Measurements from ENCODE around the gene LPIN3. TPM values are rescaled to one million over a fixed set of nuclear protein-coding genes. Genes with fewer than 3 reads are reported as not detected.

Gene LPIN3
- total RNA-seq, 6 experiments from 2014 or later, result 11.9 to 14.2 (median 13.2) TPM

GRCh38 chr20:41380551-41381193 lies 40.1 kb downstream of the LPIN3 start:
- H3K9me3 Mint-ChIP-seq, result no peaks in the 10 kb centered on the region
- H3K27ac Mint-ChIP-seq, result no peak overlapping the region
- H3K4me3 Mint-ChIP-seq, result no peak overlapping the region
- peaks cover 37% of the 10 kb centered on the region for H3K27me3 Mint-ChIP-seq (ENCODE audit: insufficient read depth)
- no peak for DNase-seq
- H3K4me1 Mint-ChIP-seq (ENCODE audit: low read depth), result no peaks in the 10 kb centered on the region; the same call in 1 of the 2 replicates
- no peaks in the 10 kb centered on the region for H3K36me3 Mint-ChIP-seq (ENCODE audit: low read depth)
- TF ChIP-seq, protein P1, sequence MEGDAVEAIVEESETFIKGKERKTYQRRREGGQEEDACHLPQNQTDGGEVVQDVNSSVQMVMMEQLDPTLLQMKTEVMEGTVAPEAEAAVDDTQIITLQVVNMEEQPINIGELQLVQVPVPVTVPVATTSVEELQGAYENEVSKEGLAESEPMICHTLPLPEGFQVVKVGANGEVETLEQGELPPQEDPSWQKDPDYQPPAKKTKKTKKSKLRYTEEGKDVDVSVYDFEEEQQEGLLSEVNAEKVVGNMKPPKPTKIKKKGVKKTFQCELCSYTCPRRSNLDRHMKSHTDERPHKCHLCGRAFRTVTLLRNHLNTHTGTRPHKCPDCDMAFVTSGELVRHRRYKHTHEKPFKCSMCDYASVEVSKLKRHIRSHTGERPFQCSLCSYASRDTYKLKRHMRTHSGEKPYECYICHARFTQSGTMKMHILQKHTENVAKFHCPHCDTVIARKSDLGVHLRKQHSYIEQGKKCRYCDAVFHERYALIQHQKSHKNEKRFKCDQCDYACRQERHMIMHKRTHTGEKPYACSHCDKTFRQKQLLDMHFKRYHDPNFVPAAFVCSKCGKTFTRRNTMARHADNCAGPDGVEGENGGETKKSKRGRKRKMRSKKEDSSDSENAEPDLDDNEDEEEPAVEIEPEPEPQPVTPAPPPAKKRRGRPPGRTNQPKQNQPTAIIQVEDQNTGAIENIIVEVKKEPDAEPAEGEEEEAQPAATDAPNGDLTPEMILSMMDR (IDR thresholded peaks at IDR 0.05), result no peak

- H3K36me3 Mint-ChIP-seq (ENCODE audit: low read depth), result no peaks in the 10 kb centered on the region
- peaks cover 25% of the 10 kb centered on the region for H3K27me3 Mint-ChIP-seq (ENCODE audit: insufficient read depth)
- H3K9me3 Mint-ChIP-seq, result no peaks in the 10 kb centered on the region
- H3K4me3 Mint-ChIP-seq, result no peak overlapping the region
- no peak overlapping the region for H3K27ac Mint-ChIP-seq
- no peak for DNase-seq
- H3K4me1 Mint-ChIP-seq (ENCODE audit: low read depth), result peaks cover 10% of the 10 kb centered on the region
- TF ChIP-seq, protein P1 (IDR thresholded peaks at IDR 0.05), result no peak
Observed at GRCh38 chr20:41382791-41383305, 42.2 kb downstream of the LPIN3 start.

DNA sequence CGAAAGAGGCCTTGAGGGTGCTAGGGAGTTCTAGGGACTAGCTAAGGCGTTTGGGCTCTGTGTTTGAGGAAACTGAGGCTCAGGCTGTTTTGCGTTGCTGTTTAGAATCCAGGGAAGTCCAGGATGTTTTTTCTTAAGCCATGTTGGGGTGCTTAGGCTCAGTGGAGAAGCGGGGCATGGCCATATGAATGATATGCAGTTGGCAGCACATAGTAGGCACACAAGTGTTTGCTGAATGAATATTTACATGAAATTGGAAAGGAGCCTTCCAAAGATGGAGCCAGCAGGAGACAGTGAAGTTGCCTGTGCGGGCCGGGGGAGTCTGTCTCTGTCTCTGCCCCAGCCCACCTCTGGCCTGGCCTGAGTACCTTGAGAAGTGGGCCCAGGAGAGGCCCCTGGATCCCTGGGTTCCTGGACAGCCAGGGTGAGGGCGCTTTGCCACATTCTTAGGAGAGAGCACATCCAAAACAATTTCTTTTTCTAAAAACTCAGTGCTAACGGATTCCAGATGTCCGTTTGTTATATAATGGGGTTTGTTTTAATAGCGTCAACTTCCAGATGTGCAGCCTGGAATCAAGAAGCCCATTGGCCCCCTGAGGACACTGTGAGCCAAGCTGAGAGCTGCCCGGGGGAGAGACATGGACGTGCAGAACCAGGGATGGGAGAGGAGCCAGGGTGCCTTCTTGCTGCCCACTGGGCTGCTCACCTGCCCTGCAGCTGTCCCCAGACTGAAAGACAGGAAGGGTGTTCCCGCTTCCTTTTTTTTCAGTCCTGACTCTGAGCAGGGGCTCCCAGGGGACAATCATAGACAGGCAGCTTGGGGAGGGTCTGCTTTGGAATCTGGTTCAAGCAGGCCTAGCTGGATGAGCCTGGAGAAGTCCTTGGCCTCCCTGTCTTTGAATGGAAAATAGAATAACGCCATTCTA lies 46.1 kb downstream of the LPIN3 start:
- H3K36me3 Mint-ChIP-seq (ENCODE audit: low read depth), result no peaks in the 10 kb centered on the region
- H3K4me1 Mint-ChIP-seq (ENCODE audit: low read depth), result peaks cover 14% of the 10 kb centered on the region
- TF ChIP-seq, protein P1 (IDR thresholded peaks at IDR 0.05), result no peak
- no peak overlapping the region for H3K4me3 Mint-ChIP-seq
- H3K27me3 Mint-ChIP-seq (ENCODE audit: insufficient read depth), result peaks cover 18% of the 10 kb centered on the region
- DNase-seq, result no peak
- H3K27ac Mint-ChIP-seq, result no peak overlapping the region
- H3K9me3 Mint-ChIP-seq, result no peaks in the 10 kb centered on the region

DNA sequence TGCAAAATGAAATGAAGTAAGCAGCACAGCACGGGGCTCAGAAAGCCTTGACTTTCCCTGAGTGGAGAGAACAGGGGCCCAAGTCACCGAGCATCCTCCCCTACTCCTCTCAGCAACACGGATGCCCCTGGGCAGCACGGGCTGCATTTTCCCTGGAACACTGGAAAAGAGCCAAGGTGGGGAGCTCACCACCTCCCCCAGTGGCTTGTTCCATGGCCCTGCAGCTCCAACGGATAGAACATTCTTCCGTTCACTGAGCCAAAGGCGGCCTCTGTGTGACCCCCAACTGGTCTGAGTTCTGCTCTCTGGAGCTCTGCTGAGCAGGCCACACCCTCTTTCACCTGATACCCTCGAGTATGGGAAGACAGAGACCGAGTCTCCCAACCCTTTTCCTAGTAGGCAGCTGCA lies 46.8 kb downstream of the LPIN3 start:
- Mint-ChIP-seq H3K27ac (no peak overlapping the region), H3K36me3 (ENCODE audit: low read depth) (no peaks in the 10 kb centered on the region), H3K4me1 (ENCODE audit: low read depth) (peaks cover 19% of the 10 kb centered on the region), H3K9me3 (no peaks in the 10 kb centered on the region), H3K4me3 (no peak overlapping the region), H3K27me3 (ENCODE audit: insufficient read depth) (peaks cover 17% of the 10 kb centered on the region)
- TF ChIP-seq, protein P1 (IDR thresholded peaks at IDR 0.05), result no peak
- no peak for DNase-seq

- DNase-seq, result no peak
- H3K36me3 Mint-ChIP-seq (ENCODE audit: low read depth), result no peaks in the 10 kb centered on the region
- TF ChIP-seq, protein P1 (IDR thresholded peaks at IDR 0.05), result no peak
- peaks cover 19% of the 10 kb centered on the region for H3K4me1 Mint-ChIP-seq (ENCODE audit: low read depth)
- no peak overlapping the region for H3K4me3 Mint-ChIP-seq
- H3K27me3 Mint-ChIP-seq (ENCODE audit: insufficient read depth), result peaks cover 2% of the 10 kb centered on the region; the same call in 1 of the 2 replicates
- no peak overlapping the region for H3K27ac Mint-ChIP-seq
- no peaks in the 10 kb centered on the region for H3K9me3 Mint-ChIP-seq
Observed at GRCh38 chr20:41390889-41391288, 50.3 kb downstream of the LPIN3 start.

All from HFFc6 (cell line).